Stimulated activated naive CD4-positive, alpha-beta T cell (primary cell): Measurements from ENCODE around the gene ITGBL1.

Source experiments
- DNase-seq, 6 experiments: peaks; one replicate each; lab custom pipeline; 2025; lab: John Stamatoyannopoulos, UW

Gene ITGBL1

GRCh38 chr13:101565317-101565716 is 112.8 kb downstream of the ITGBL1 start:
- no peak for DNase-seq

- no peak for DNase-seq
Observed at GRCh38 chr13:101567841-101568240, 115.4 kb downstream of the ITGBL1 start.

GRCh38 chr13:101569807-101570206 is 117.3 kb downstream of the ITGBL1 start:
- no peak for DNase-seq

- DNase-seq = no peak
Observed at GRCh38 chr13:101570410-101570809, 117.9 kb downstream of the ITGBL1 start.

GRCh38 chr13:101572456-101572855 is 120.0 kb downstream of the ITGBL1 start:
- no peak for DNase-seq

- no peak for DNase-seq
Observed at GRCh38 chr13:101575581-101575980, 123.1 kb downstream of the ITGBL1 start.

GRCh38 chr13:101576455-101576854 is 124.0 kb downstream of the ITGBL1 start:
- DNase-seq = no peak

GRCh38 chr13:101576977-101577376 is 124.5 kb downstream of the ITGBL1 start:
- DNase-seq = no peak

- no peak for DNase-seq
Observed at GRCh38 chr13:101579281-101579802, 126.9 kb downstream of the ITGBL1 start.

GRCh38 chr13:101584331-101584730 is 131.9 kb downstream of the ITGBL1 start:
- DNase-seq = no peak

- DNase-seq = no peak
Observed at GRCh38 chr13:101590479-101590878, 138.0 kb downstream of the ITGBL1 start.

GRCh38 chr13:101594936-101595335 is 142.5 kb downstream of the ITGBL1 start:
- DNase-seq = no peak

GRCh38 chr13:101596803-101597202 is 144.3 kb downstream of the ITGBL1 start:
- no peak for DNase-seq

GRCh38 chr13:101611491-101612475 is 159.3 kb downstream of the ITGBL1 start:
- no peak for DNase-seq

GRCh38 chr13:101612735-101613134 is 160.3 kb downstream of the ITGBL1 start:
- no peak for DNase-seq

GRCh38 chr13:101614491-101614890 is 162.0 kb downstream of the ITGBL1 start:
- no peak for DNase-seq

GRCh38 chr13:101618440-101619187 is 166.1 kb downstream of the ITGBL1 start:
- DNase-seq = no peak

- DNase-seq = no peak
Observed at GRCh38 chr13:101621099-101621498, 168.6 kb downstream of the ITGBL1 start.

- no peak for DNase-seq
Observed at GRCh38 chr13:101623470-101624209, 171.2 kb downstream of the ITGBL1 start.

GRCh38 chr13:101624210-101624922 is 171.9 kb downstream of the ITGBL1 start:
- peak in 1 of 6 experiments; percentile 31 for DNase-seq

GRCh38 chr13:101624981-101625380 is 172.5 kb downstream of the ITGBL1 start:
- DNase-seq = peak in 1 of 6 experiments; percentile 7
